GM23248 (cell line): ENCODE data around the gene MICAL1.

Experiments used
- EZH2 ChIP-seq: fragments of 200-600 bp; sonication (generic); IDR thresholded peaks from 2 replicates; pipeline ENCODE4 v1.6.1; 2018; ENCODE audit warnings: antibody characterized with exemption, mild to moderate bottlenecking; ENCODE audit not compliant: insufficient read depth, poor library complexity, severe bottlenecking
- EZH2phosphoT487 ChIP-seq: fragments of 200-600 bp; sonication (generic); IDR thresholded peaks from 2 replicates; pipeline ENCODE4 v1.6.1; 2018; ENCODE audit warnings: antibody characterized with exemption, moderate library complexity, mild to moderate bottlenecking, low read depth; ENCODE audit not compliant: insufficient read depth

DNA sequence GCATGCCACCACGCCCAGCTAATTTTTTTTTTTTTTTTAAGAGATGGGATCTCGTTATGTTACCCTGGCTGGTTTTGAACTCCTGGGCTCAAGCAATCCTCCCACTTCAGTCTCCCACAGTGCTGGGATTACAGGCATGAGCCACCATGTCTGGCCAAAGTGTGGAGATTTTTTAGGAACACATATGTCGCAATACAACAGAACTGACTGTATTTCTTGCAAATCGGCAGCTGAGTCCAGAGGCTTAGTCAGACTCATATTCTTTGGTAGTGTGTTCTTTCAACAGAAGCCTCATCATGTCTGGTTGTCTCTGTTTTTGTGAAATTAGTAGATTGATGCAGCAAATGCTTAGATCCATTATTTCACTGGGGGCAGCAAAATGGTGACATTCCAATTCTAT, 49.4 kb downstream of the MICAL1 start:
- no peak for TF ChIP-seq EZH2
- TF ChIP-seq EZH2phosphoT487, result no peak
